ENCODE results near the gene ASTN2.

Gene ASTN2

DNA sequence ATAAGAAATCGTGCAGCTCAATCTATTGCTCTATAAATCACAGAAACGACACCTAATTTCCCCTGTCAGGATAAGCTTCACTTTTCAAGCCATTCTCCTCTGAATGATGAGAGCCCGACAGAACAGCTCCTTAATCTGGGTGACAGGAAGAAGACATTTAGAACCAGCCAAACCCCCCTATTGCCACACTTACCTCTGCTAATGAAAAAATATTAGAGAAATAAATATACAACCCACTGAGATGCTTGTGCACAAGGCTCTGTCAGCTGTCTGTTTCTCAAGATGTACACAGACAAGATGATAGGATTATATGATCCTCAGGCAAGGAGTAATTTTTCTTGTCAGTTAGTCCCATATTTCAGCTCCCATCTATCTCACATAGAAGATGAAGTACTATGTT is 785.2 kb downstream of the ASTN2 start:
- Histone ChIP-seq H2BK5ac (ENCODE audit: low read length) (no peak overlapping the region), H3K27ac (replicated peaks; ENCODE audit: low read length) (no peak overlapping the region), H2BK12ac (ENCODE audit: low read length) (no peak overlapping the region), H3K23ac (ENCODE audit: low read depth, low read length, poor library complexity) (no peak overlapping the region), H3K14ac (ENCODE audit: low read length) (no peak overlapping the region), H2AFZ (ENCODE audit: low read length) (no peak overlapping the region), H3K9me3 (replicated peaks in 1 of 2; ENCODE audit: control insufficient read depth in 2 of 2, insufficient read depth in 1 of 2, low read depth in 1 of 2, low read length in 2 of 2) (no peaks in the 10 kb centered on the region), H3K18ac (ENCODE audit: low read length) (no peak overlapping the region), H3K36me3 (replicated peaks in 1 of 2; ENCODE audit: control insufficient read depth in 2 of 2, insufficient read depth in 2 of 2, low read length in 2 of 2) (no peaks in the 10 kb centered on the region), H4K91ac (ENCODE audit: low read depth, low read length, poor library complexity) (no peak overlapping the region), H3K4me3 (ENCODE audit: low read length in 2 of 2) (no peak overlapping the region), H3K79me1 (ENCODE audit: low read depth, low read length) (no peaks in the 10 kb centered on the region), H2BK15ac (ENCODE audit: low read length) (no peak overlapping the region), H4K8ac (ENCODE audit: low read depth, low read length) (no peak overlapping the region), H3K4ac (ENCODE audit: low read length) (no peak overlapping the region), H3K27me3 (ENCODE audit: control insufficient read depth in 3 of 3, insufficient read depth in 3 of 3, low read depth in 1 of 3, low read length in 3 of 3) (no peaks in the 10 kb centered on the region), H2BK120ac (ENCODE audit: low read depth, low read length) (no peak overlapping the region), H3K4me2 (ENCODE audit: insufficient read depth, low read length, poor library complexity, severe bottlenecking) (no peak overlapping the region), H3K9ac (ENCODE audit: low read depth, low read length, poor library complexity) (no peak overlapping the region), H3K4me1 (ENCODE audit: control insufficient read depth in 2 of 2, insufficient read depth in 1 of 2, low read depth in 1 of 2, low read length in 2 of 2) (no peaks in the 10 kb centered on the region), H2AK5ac (ENCODE audit: low read depth, low read length) (no peak overlapping the region)
- WGBS, 2 donors (ENCODE audit: extremely low coverage in 2 of 2, insufficient read length in 2 of 2, insufficient replicate concordance in 1 of 2) = no CpG with 5 or more reads among the region's 3 CpGs
- no peak for DNase-seq (ENCODE audit: low spot score)

DNA sequence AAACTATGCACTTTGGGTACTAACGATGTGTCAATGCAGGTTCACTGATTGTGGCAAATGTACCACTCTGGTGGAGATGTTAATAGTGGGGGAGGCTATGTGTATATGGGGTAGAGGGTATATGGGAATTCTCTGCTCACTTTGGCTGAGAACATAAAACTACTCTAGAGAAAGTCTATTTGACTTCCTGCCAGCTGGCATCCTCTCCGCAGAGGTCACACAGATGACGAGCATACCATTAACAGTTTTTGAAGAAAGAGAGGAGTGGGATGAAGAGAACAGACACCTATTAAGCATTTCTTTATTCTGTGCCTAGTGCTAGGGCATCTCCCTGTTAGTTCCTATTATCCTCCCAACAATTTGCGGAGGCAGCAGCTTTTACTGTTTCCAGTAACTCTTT is 786.1 kb downstream of the ASTN2 start:
- WGBS, 2 donors (ENCODE audit: extremely low coverage in 2 of 2, insufficient read length in 2 of 2, insufficient replicate concordance in 1 of 2) = no CpG with 5 or more reads among the region's 4 CpGs

GRCh38 chr9:116627433-116627832 is 787.4 kb downstream of the ASTN2 start:
- no peak overlapping the region for H3K4ac ChIP-seq (ENCODE audit: low read length)
- no peak overlapping the region for H2BK120ac ChIP-seq (ENCODE audit: low read depth, low read length)
- no peak for DNase-seq (ENCODE audit: low spot score)
- no peak overlapping the region for H3K4me3 ChIP-seq (ENCODE audit: low read length in 2 of 2)
- H2AK5ac ChIP-seq (ENCODE audit: low read depth, low read length) = no peak overlapping the region
- no peak overlapping the region for H3K27ac ChIP-seq (replicated peaks; ENCODE audit: low read length)
- H3K9me3 ChIP-seq (replicated peaks in 1 of 2; ENCODE audit: control insufficient read depth in 2 of 2, insufficient read depth in 1 of 2, low read depth in 1 of 2, low read length in 2 of 2) = no peaks in the 10 kb centered on the region
- no peak overlapping the region for H4K8ac ChIP-seq (ENCODE audit: low read depth, low read length)
- H3K14ac ChIP-seq (ENCODE audit: low read length) = no peak overlapping the region
- H3K9ac ChIP-seq (ENCODE audit: low read depth, low read length, poor library complexity) = no peak overlapping the region
- H3K23ac ChIP-seq (ENCODE audit: low read depth, low read length, poor library complexity) = no peak overlapping the region
- no peaks in the 10 kb centered on the region for H3K79me1 ChIP-seq (ENCODE audit: low read depth, low read length)
- H2BK15ac ChIP-seq (ENCODE audit: low read length) = no peak overlapping the region
- no peak overlapping the region for H3K4me2 ChIP-seq (ENCODE audit: insufficient read depth, low read length, poor library complexity, severe bottlenecking)
- H4K91ac ChIP-seq (ENCODE audit: low read depth, low read length, poor library complexity) = no peak overlapping the region
- H3K18ac ChIP-seq (ENCODE audit: low read length) = no peak overlapping the region
- no CpG with 5 or more reads among the region's 2 CpGs for WGBS, 2 donors (ENCODE audit: extremely low coverage in 2 of 2, insufficient read length in 2 of 2, insufficient replicate concordance in 1 of 2)
- no peaks in the 10 kb centered on the region for H3K4me1 ChIP-seq (ENCODE audit: control insufficient read depth in 2 of 2, insufficient read depth in 1 of 2, low read depth in 1 of 2, low read length in 2 of 2)
- no peak overlapping the region for H2BK5ac ChIP-seq (ENCODE audit: low read length)
- no peak overlapping the region for H2BK12ac ChIP-seq (ENCODE audit: low read length)
- H2AFZ ChIP-seq (ENCODE audit: low read length) = no peak overlapping the region
- H3K27me3 ChIP-seq (ENCODE audit: control insufficient read depth in 3 of 3, insufficient read depth in 3 of 3, low read depth in 1 of 3, low read length in 3 of 3) = no peaks in the 10 kb centered on the region
- H3K36me3 ChIP-seq (replicated peaks in 1 of 2; ENCODE audit: control insufficient read depth in 2 of 2, insufficient read depth in 2 of 2, low read length in 2 of 2) = no peaks in the 10 kb centered on the region

More for the DNA sequence above, 786.1 kb downstream of the ASTN2 start:
- Histone ChIP-seq H3K36me3 (replicated peaks in 1 of 2; ENCODE audit: control insufficient read depth in 2 of 2, insufficient read depth in 2 of 2, low read length in 2 of 2) (no peaks in the 10 kb centered on the region), H2BK120ac (ENCODE audit: low read depth, low read length) (no peak overlapping the region), H2BK5ac (ENCODE audit: low read length) (no peak overlapping the region), H3K27ac (replicated peaks; ENCODE audit: low read length) (no peak overlapping the region), H2BK12ac (ENCODE audit: low read length) (no peak overlapping the region), H3K4me3 (ENCODE audit: low read length in 2 of 2) (no peak overlapping the region), H3K14ac (ENCODE audit: low read length) (no peak overlapping the region), H3K4ac (ENCODE audit: low read length) (no peak overlapping the region), H4K8ac (ENCODE audit: low read depth, low read length) (no peak overlapping the region), H3K9ac (ENCODE audit: low read depth, low read length, poor library complexity) (no peak overlapping the region), H3K4me1 (ENCODE audit: control insufficient read depth in 2 of 2, insufficient read depth in 1 of 2, low read depth in 1 of 2, low read length in 2 of 2) (no peaks in the 10 kb centered on the region), H3K4me2 (ENCODE audit: insufficient read depth, low read length, poor library complexity, severe bottlenecking) (no peak overlapping the region), H2AK5ac (ENCODE audit: low read depth, low read length) (no peak overlapping the region), H2BK15ac (ENCODE audit: low read length) (no peak overlapping the region), H4K91ac (ENCODE audit: low read depth, low read length, poor library complexity) (no peak overlapping the region), H3K79me1 (ENCODE audit: low read depth, low read length) (no peaks in the 10 kb centered on the region), H3K27me3 (ENCODE audit: control insufficient read depth in 3 of 3, insufficient read depth in 3 of 3, low read depth in 1 of 3, low read length in 3 of 3) (no peaks in the 10 kb centered on the region), H3K18ac (ENCODE audit: low read length) (no peak overlapping the region), H2AFZ (ENCODE audit: low read length) (no peak overlapping the region), H3K9me3 (replicated peaks in 1 of 2; ENCODE audit: control insufficient read depth in 2 of 2, insufficient read depth in 1 of 2, low read depth in 1 of 2, low read length in 2 of 2) (no peaks in the 10 kb centered on the region), H3K23ac (ENCODE audit: low read depth, low read length, poor library complexity) (no peak overlapping the region)
- no peak for DNase-seq (ENCODE audit: low spot score)

- H3K27ac ChIP-seq (replicated peaks; ENCODE audit: low read length) = no peak overlapping the region
- H2BK12ac ChIP-seq (ENCODE audit: low read length) = no peak overlapping the region
- H3K27me3 ChIP-seq (ENCODE audit: control insufficient read depth in 3 of 3, insufficient read depth in 3 of 3, low read depth in 1 of 3, low read length in 3 of 3) = no peaks in the 10 kb centered on the region
- no peak overlapping the region for H3K4ac ChIP-seq (ENCODE audit: low read length)
- no peak overlapping the region for H2BK15ac ChIP-seq (ENCODE audit: low read length)
- no CpG with 5 or more reads among the region's 3 CpGs for WGBS, 2 donors (ENCODE audit: extremely low coverage in 2 of 2, insufficient read length in 2 of 2, insufficient replicate concordance in 1 of 2)
- no peaks in the 10 kb centered on the region for H3K9me3 ChIP-seq (replicated peaks in 1 of 2; ENCODE audit: control insufficient read depth in 2 of 2, insufficient read depth in 1 of 2, low read depth in 1 of 2, low read length in 2 of 2)
- no peak overlapping the region for H2BK120ac ChIP-seq (ENCODE audit: low read depth, low read length)
- no peak overlapping the region for H2AFZ ChIP-seq (ENCODE audit: low read length)
- H4K91ac ChIP-seq (ENCODE audit: low read depth, low read length, poor library complexity) = no peak overlapping the region
- no peak overlapping the region for H3K4me3 ChIP-seq (ENCODE audit: low read length in 2 of 2)
- no peaks in the 10 kb centered on the region for H3K79me1 ChIP-seq (ENCODE audit: low read depth, low read length)
- no peaks in the 10 kb centered on the region for H3K4me1 ChIP-seq (ENCODE audit: control insufficient read depth in 2 of 2, insufficient read depth in 1 of 2, low read depth in 1 of 2, low read length in 2 of 2)
- no peak overlapping the region for H3K4me2 ChIP-seq (ENCODE audit: insufficient read depth, low read length, poor library complexity, severe bottlenecking)
- no peak overlapping the region for H3K14ac ChIP-seq (ENCODE audit: low read length)
- H3K9ac ChIP-seq (ENCODE audit: low read depth, low read length, poor library complexity) = no peak overlapping the region
- no peak overlapping the region for H2BK5ac ChIP-seq (ENCODE audit: low read length)
- DNase-seq (ENCODE audit: low spot score) = no peak
- no peak overlapping the region for H3K18ac ChIP-seq (ENCODE audit: low read length)
- no peak overlapping the region for H3K23ac ChIP-seq (ENCODE audit: low read depth, low read length, poor library complexity)
- no peaks in the 10 kb centered on the region for H3K36me3 ChIP-seq (replicated peaks in 1 of 2; ENCODE audit: control insufficient read depth in 2 of 2, insufficient read depth in 2 of 2, low read length in 2 of 2)
- no peak overlapping the region for H2AK5ac ChIP-seq (ENCODE audit: low read depth, low read length)
- H4K8ac ChIP-seq (ENCODE audit: low read depth, low read length) = no peak overlapping the region
Measured at GRCh38 chr9:116626762-116627161, 788.1 kb downstream of the ASTN2 start.
